SK-N-MC (cell line): ENCODE measurements around the gene PLPPR3.
A peak's percentile ranks its signal among the peaks of the same experiment; 100 is the strongest.

Experiments used
- DNase-seq: peaks from one replicate; pipeline ENCODE4 v3.0.0-alpha.2; 2011; ENCODE audit warnings: low read depth, low spot score
- H3K27ac ChIP-seq: fragments of 200-600 bp; sonication (generic); 2 replicates; pipeline ENCODE4 v1.5.1; 2016; ENCODE audit warnings: mixed run types
- H3K36me3 ChIP-seq: fragments of 200-600 bp; sonication (generic); 2 replicates; pipeline ENCODE4 v1.6.1; 2017; ENCODE audit warnings: antibody characterized with exemption, low read length, mixed read lengths; ENCODE audit not compliant: insufficient read depth
- H3K4me3 ChIP-seq: fragments of 200-600 bp; sonication (generic); 2 replicates; pipeline ENCODE4 v1.5.1; 2016
- H3K9ac ChIP-seq: fragments of 200-600 bp; sonication (generic); 2 replicates; pipeline ENCODE4 v1.8.0; 2017; ENCODE audit warnings: mixed run types, mixed read lengths; ENCODE audit not compliant: insufficient read length
- H3K9me3 ChIP-seq: fragments of 200-600 bp; sonication (generic); 2 replicates; pipeline ENCODE4 v1.6.1; 2017; ENCODE audit warnings: low read depth, mild to moderate bottlenecking, antibody characterized with exemption, low read length, moderate library complexity, mixed read lengths
- EZH2 ChIP-seq: fragments of 200-600 bp; sonication (generic); IDR thresholded peaks from one replicate; pipeline ENCODE4 v1.6.1; 2017; ENCODE audit warnings: antibody characterized with exemption
- FOXP2 ChIP-seq: optimal IDR thresholded peaks from 2 replicates; pipeline ENCODE3; 2011; ENCODE audit warnings: mild to moderate bottlenecking, moderate library complexity; ENCODE audit not compliant: insufficient read depth; ENCODE audit errors: extremely low read length, control extremely low read depth
- POLR2AphosphoS5 ChIP-seq: IDR thresholded peaks from 2 replicates; pipeline ENCODE4 v1.6.1; 2012; ENCODE audit warnings: mild to moderate bottlenecking, low read depth, low read length, borderline replicate concordance

The PLPPR3 gene

DNA sequence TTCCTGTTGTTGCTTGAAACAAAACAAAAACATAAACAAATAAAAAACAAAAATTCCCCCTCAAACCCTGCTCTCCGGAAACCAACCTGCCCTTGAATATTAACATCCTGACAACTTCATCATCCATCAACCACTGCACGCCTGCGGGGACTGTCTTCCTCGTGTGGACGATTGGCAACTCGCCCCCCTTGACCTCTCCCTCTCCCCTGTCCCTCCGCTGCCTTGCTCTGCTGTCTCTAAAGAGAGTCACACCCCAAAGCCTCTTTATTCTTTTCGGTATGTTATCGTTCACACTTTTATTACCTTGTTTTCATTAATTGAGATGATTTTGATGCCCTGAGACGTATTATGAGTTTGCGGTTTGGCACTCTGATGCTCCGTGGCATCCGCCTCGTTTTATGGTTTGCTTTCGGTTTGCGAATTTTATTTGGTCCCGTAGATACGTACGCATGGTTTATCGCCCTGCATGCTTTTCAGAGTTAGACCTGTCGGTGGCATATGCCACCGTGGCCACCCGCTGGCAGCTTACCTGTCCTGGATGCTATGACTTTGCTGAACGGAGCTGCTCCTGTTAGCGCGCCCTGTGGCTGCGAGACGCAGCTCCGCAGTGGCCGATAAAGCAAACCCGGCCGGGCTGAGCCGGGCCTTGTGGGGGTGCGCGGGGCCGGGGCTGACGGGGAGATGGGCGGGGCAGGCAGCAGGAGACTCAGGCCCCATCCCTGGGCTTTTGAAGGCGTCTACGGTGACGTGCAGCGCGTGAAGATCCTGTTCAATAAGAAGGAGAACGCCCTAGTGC is 13.9 kb downstream of the PLPPR3 start:
- H3K9me3 ChIP-seq = no peaks in the 10 kb centered on the region
- peak overlapping the region; percentile 6; the same call in 1 of the 2 replicates for H3K27ac ChIP-seq
- DNase-seq = no peak
- peaks cover 93% of the 10 kb centered on the region for H3K36me3 ChIP-seq
- H3K9ac ChIP-seq = no peak overlapping the region
- no peak overlapping the region for H3K4me3 ChIP-seq
- no peak for TF ChIP-seq FOXP2
- TF ChIP-seq POLR2AphosphoS5 = no peak
- no peak for TF ChIP-seq EZH2

- H3K36me3 ChIP-seq = peaks cover 98% of the 10 kb centered on the region
- no peak for DNase-seq
- H3K9me3 ChIP-seq = no peaks in the 10 kb centered on the region
- 0 out of 2 replicates have a peak overlapping the region, but pooled peaks have one; percentile 6 for H3K27ac ChIP-seq
- no peak overlapping the region for H3K9ac ChIP-seq
- TF ChIP-seq FOXP2 (no peak), POLR2AphosphoS5 (no peak; the same call in 1 of the 2 replicates), EZH2 (no peak)
- H3K4me3 ChIP-seq = no peak overlapping the region
Observed at GRCh38 chr19:806815-807421, 14.8 kb downstream of the PLPPR3 start.

DNA sequence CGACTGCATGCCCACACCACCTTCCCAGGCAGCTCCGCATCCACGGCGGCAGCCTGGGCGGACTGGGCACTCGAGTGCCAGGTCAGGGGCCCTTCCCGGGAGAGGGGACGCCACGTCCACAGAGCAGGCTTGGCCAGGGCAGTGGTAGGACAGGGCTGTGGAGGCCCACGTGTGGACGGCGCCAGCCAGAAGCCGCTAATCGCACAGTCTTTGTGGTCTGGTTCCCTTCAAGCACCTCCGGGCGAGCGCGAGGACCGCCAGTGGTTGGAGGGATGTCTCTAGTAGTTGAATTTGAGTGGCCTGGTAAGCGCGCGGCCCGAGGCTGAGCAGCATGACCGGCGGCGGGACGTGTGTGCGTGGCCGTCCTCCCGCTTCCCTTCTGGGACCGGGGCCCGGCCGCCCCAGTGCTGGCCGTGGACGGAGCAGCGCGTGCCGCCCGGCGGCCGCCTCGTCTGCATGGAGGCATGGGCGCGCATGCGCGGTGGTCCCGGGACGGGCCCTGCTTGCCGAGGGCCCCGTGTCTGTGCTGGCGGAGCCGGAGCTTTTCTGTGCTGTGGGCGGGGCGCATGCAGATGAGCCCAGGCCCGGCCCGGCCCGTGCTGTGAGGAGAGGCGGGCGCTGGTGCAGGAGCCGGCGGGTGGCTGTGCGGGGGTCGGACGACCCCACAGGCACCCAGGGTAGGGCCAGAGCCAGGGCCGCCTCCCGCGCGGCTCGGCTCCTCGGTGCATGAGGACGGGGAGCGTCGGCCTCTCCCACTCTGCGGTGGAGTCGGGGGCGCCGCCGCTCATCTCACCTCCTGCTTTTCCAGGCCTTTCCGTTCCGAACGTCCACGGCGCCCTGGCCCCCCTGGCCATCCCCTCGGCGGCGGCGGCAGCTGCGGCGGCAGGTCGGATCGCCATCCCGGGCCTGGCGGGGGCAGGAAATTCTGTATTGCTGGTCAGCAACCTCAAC is 15.9 kb downstream of the PLPPR3 start:
- no peak overlapping the region for H3K4me3 ChIP-seq
- no peak overlapping the region for H3K27ac ChIP-seq
- TF ChIP-seq EZH2 = no peak
- TF ChIP-seq FOXP2 = no peak
- TF ChIP-seq POLR2AphosphoS5 = no peak
- no peak overlapping the region for H3K9ac ChIP-seq
- DNase-seq = no peak
- no peaks in the 10 kb centered on the region for H3K9me3 ChIP-seq
- H3K36me3 ChIP-seq = peaks cover 98% of the 10 kb centered on the region

GRCh38 chr19:805166-805551 is 16.6 kb downstream of the PLPPR3 start:
- Histone ChIP-seq H3K27ac (no peak overlapping the region), H3K9me3 (no peaks in the 10 kb centered on the region), H3K36me3 (peaks cover 98% of the 10 kb centered on the region), H3K9ac (no peak overlapping the region), H3K4me3 (no peak overlapping the region)
- TF ChIP-seq POLR2AphosphoS5 (no peak), FOXP2 (no peak), EZH2 (no peak)
- DNase-seq = no peak

DNA sequence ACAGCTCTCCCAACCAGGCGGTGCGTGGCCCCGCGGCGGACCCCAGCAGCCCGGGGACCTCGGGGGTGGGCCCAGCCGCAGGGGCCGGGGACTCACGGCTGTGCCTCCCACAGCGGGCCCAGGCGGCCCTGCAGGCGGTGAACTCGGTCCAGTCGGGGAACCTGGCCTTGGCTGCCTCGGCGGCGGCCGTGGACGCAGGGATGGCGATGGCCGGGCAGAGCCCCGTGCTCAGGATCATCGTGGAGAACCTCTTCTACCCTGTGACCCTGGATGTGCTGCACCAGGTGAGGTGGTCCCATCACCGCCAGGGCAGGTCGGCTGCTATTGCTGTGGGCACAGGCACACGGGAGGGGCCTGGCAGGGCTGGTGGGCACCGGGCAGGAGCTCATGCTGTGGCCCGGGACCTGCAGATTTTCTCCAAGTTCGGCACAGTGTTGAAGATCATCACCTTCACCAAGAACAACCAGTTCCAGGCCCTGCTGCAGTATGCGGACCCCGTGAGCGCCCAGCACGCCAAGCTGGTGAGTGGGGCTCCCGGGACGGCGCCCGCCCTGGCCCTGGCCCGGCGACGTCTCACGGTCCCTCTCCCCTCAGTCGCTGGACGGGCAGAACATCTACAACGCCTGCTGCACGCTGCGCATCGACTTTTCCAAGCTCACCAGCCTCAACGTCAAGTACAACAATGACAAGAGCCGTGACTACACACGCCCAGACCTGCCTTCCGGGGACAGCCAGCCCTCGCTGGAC is 17.2 kb downstream of the PLPPR3 start:
- no peak for DNase-seq
- Histone ChIP-seq H3K4me3 (no peak overlapping the region), H3K27ac (no peak overlapping the region), H3K36me3 (peaks cover 98% of the 10 kb centered on the region), H3K9ac (no peak overlapping the region), H3K9me3 (no peaks in the 10 kb centered on the region)
- TF ChIP-seq EZH2 = no peak
- no peak for TF ChIP-seq FOXP2
- no peak for TF ChIP-seq POLR2AphosphoS5

DNA sequence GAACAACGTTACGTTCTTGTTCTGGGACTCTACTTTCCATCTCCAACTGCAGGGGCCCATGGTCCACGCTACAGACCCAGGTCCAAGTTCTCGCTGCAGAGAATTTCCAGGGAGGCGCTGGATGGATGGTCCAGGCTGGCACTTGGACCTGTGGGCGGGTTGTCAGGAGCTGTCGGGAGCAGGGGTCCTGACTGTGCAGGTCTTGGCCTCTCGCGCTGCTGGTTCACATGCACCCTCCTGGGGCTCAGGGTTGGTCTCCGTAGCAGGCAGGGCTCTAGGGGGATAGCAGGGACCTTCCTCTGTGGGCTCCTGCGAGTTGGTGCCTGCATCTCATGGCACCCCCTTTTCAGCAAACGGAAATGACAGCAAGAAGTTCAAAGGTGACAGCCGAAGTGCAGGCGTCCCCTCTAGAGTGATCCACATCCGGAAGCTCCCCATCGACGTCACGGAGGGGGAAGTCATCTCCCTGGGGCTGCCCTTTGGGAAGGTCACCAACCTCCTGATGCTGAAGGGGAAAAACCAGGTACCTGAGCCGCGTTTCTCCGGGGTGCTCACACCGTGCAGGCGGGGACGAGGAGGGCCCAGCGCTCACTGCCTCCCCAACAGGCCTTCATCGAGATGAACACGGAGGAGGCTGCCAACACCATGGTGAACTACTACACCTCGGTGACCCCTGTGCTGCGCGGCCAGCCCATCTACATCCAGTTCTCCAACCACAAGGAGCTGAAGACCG is 17.9 kb downstream of the PLPPR3 start:
- H3K36me3 ChIP-seq = peaks cover 98% of the 10 kb centered on the region
- no peak overlapping the region for H3K4me3 ChIP-seq
- no peaks in the 10 kb centered on the region for H3K9me3 ChIP-seq
- H3K9ac ChIP-seq = no peak overlapping the region
- no peak for TF ChIP-seq FOXP2
- TF ChIP-seq POLR2AphosphoS5 = no peak; the same call in 1 of the 2 replicates
- no peak for TF ChIP-seq EZH2
- no peak for DNase-seq
- H3K27ac ChIP-seq = no peak overlapping the region

- TF ChIP-seq FOXP2 = no peak
- TF ChIP-seq EZH2 = no peak
- TF ChIP-seq POLR2AphosphoS5 = no peak
- peaks cover 98% of the 10 kb centered on the region for H3K36me3 ChIP-seq
- H3K9ac ChIP-seq = no peak overlapping the region
- peak overlapping the region; percentile 17; the same call in 1 of the 2 replicates for H3K27ac ChIP-seq
- H3K4me3 ChIP-seq = no peak overlapping the region
- no peak for DNase-seq
- H3K9me3 ChIP-seq = no peaks in the 10 kb centered on the region
Observed at GRCh38 chr19:803099-803561, 18.6 kb downstream of the PLPPR3 start.
